GM21576 (cell line): ENCODE results near the gene MRPL44.
"Not testable (repeated sequence)": the region's sequence is repeated elsewhere in the genome, so short reads cannot be mapped to it uniquely, and the experiment has no call there.

Source experiments
- ATAC-seq: cut with Tn5 transposase; IDR thresholded peaks from one replicate; pipeline ENCODE4 v1.9.1; 2021; ENCODE audit warnings: mild to moderate bottlenecking, moderate library complexity; ENCODE audit not compliant: unreplicated experiment

Gene MRPL44

GRCh38 chr2:224000662-224001061, 43.4 kb downstream of the MRPL44 start:
- not testable (repeated sequence) for ATAC-seq

DNA sequence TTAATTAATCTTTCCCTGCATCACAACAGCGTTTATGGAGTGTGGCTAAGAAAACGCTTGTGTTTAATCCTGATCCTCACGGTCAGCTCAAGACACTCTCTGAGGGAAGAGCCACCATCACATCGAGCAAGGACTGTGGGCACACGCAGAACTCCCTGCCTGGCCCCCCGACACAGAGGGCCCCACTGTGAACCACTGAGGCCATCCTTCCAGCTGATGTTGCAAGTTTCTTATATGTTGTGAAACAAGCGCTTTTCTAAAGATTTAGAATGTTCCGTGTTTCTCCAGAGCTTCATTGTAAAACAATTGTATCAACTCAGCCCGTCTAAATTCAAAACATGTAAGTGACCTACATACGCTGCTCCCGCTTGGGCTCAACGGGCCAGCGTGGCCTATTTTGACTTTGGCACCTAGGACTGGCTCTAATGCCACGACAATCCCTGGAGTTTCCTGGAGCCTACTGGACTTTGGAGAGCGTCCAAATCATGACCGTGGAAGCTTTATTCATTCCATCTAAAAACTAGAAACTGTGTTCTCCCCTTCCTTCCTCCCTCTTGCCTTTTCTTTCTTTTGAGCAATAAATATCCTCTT, 46.9 kb downstream of the MRPL44 start:
- no peak for ATAC-seq

GRCh38 chr2:224008702-224009261, 51.5 kb downstream of the MRPL44 start:
- no peak for ATAC-seq

DNA sequence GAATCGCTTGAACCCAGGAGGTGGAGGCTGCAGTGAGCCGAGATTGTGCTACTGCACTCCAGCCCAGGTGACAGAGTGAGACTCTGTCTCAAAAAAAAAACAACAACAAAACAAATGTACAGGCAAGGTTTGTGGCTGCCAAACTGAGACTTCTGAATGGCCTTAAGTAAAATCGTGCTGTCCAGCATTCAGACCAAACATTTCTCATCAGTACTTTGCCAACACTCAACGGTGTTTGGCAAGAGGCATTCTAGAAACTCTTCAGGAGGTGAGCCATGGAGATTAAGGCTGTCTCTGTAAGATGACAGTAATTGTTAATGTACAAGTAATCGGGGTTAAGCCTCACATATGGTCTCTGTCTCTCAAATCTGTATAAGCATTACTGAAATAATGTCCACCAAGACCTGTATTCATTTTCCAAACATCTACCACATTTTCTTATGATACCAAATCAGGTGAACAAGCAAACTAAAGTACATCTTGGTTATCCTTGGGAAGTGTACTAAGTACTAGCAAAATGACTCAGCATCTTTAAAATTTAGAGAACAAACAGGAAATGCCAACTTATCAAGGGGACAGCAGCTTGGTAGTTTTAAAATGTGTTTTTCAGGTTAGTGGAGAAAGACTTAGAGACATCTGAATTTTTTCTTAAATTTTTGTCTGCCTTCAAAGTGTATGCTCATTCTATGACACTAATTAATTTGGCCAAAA, 52.5 kb downstream of the MRPL44 start:
- no peak for ATAC-seq

DNA sequence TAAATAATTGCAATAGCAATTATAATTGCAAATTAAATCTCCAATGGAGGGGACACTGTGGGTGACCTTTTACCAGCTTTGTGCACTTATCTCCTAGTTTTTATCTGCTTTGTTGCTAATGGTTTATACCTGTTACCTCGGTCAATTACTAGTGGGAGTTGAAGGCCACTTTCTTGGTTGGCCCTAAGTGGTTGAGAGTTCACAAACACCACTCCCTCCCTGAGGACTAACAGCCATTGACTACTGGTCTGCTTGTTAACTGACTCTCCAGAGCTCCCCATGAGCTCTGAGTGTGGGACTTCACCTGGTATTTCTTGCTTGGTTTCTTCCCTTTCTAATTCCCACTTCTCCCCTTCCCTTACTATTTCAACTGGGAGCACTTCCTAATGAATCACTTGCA, 54.6 kb downstream of the MRPL44 start:
- ATAC-seq = no peak

- ATAC-seq = no peak
Measured at GRCh38 chr2:224014336-224014735, 57.1 kb downstream of the MRPL44 start.

DNA sequence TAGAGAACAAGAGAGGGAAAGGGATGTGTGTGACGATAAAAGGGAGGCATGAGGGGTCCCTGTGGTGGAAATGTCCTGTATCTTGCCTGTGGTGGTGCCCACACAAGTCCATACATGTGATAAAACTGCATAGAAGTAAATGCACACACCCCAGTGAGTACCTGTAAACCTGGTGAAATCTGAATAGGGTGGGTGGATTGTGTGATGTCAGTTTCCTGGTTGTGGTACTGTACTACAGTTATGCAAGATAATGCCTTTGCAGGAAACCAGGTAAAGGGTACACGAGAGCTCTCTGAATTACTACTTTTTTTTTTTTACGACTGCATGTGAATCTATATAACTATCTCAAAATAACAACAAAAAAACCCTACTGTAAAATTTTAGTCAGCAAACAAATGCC, 59.7 kb downstream of the MRPL44 start:
- ATAC-seq = no peak
